Loucy (cell line): ENCODE measurements around the gene ZBED4.

ENCODE experiments used
- CTCF ChIP-seq: fragments of 200-600 bp; sonication (generic); conservative IDR thresholded peaks from 2 replicates; pipeline ENCODE4 v1.5.1; 2014; ENCODE audit warnings: mild to moderate bottlenecking, antibody characterized with exemption, low read length
- EZH2phosphoT487 ChIP-seq: fragments of 200-600 bp; IDR thresholded peaks from 2 replicates; pipeline ENCODE4 v1.6.1; 2018; ENCODE audit warnings: antibody characterized with exemption, mild to moderate bottlenecking, moderate library complexity, borderline replicate concordance

DNA sequence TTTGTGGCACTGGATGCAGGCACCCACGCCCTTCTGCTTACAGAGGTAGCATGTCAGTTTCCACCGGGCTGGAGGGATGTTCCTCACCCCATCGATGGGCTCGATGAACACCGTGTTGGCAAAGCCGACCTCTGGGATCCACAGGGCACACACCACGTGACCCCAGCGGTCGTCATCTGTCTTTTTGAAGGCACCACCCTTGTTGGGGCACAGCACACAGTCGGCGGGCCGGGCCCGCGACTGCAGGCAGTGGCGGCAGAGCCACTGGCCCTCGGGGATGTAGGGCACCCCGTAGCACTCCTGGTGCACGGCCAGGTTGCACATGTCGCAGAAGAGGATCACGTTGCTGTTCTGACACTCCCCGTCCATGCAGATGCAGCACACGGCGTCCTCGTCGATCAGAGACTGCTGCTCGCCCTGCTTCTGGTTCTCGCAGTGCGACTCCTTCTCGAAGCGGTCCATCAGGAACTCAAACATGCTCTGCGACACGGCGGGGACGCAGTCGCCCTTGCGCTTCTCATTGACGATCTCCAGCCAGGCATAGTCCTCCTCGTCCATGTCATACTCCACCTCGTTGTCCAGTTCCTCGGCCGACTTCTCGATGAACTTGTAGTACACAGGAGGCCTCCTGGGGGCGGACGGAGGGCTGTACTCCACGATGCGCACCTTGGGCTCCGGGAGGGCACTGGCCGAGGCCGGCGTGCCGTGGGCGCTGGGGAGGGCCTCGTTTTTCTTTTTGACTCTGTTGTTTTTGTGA lies 30.2 kb upstream of the ZBED4 start:
- TF ChIP-seq CTCF (no peak), EZH2phosphoT487 (no peak)
